PC-9 (cell line): ENCODE measurements around the gene LIPM. TPM values are rescaled to one million over a fixed set of nuclear protein-coding genes. Genes with fewer than 3 reads are reported as not detected.

Experiments
- BruUV-seq: library from RNA; stranded (reverse); fragments of 400-500 nt; replicated peaks from 2 replicates; lab custom pipeline; 2021; lab: Mats Ljungman, UMichigan
- CTCF ChIA-PET: fragments of 300-600 bp; sonication (Branson Sonifier 250); formaldehyde crosslinking; loops from one replicate; lab custom pipeline; 2022; ENCODE audit warnings: antibody characterized with exemption; lab: Charles Lee
- POLR2A ChIA-PET: fragments of 300-600 bp; sonication (Branson Sonifier 250); formaldehyde crosslinking; loops from one replicate; lab custom pipeline; 2022; ENCODE audit warnings: antibody characterized with exemption; ENCODE audit not compliant: unreplicated experiment; lab: Charles Lee
- DNase-seq, 2 experiments: peaks; one replicate each; pipeline versions ENCODE4 v3.0.0 to v3.0.0-alpha.2; 2015 to 2022; ENCODE audit warnings: mixed read lengths in 1 of 2
- H2AFZ ChIP-seq: fragments of 200-600 bp; sonication (generic); 2 replicates; pipeline ENCODE4 v1.8.1; 2017; ENCODE audit warnings: antibody characterized with exemption
- H3F3A ChIP-seq: fragments of 200-600 bp; sonication (generic); 2 replicates; pipeline ENCODE4 v1.8.1; 2017; ENCODE audit warnings: antibody characterized with exemption, mild to moderate bottlenecking, low read depth; ENCODE audit not compliant: insufficient read depth
- H3K27ac ChIP-seq: fragments of 200-600 bp; sonication (generic); 2 replicates; pipeline ENCODE4 v1.6.1; 2016; ENCODE audit warnings: mixed run types
- H3K27me3 ChIP-seq: fragments of 200-600 bp; sonication (generic); 2 replicates; pipeline ENCODE4 v1.6.1; 2016; ENCODE audit warnings: low read depth, mixed run types; ENCODE audit not compliant: insufficient read depth
- H3K36me3 ChIP-seq: fragments of 200-600 bp; sonication (generic); 2 replicates; pipeline ENCODE4 v1.6.1; 2016; ENCODE audit warnings: low read depth, mixed run types
- H3K4me1 ChIP-seq: fragments of 200-600 bp; sonication (generic); replicated peaks from 2 replicates; pipeline ENCODE4 v1.6.1; 2016; ENCODE audit warnings: mixed run types; ENCODE audit not compliant: insufficient read depth
- H3K4me2 ChIP-seq: fragments of 200-600 bp; sonication (generic); 2 replicates; pipeline ENCODE4 v1.6.1; 2017; ENCODE audit warnings: mixed run types
- H3K4me3 ChIP-seq: fragments of 200-600 bp; sonication (generic); 2 replicates; pipeline ENCODE4 v1.6.1; 2016; ENCODE audit warnings: mixed run types
- H3K79me2 ChIP-seq: fragments of 200-600 bp; sonication (generic); 2 replicates; pipeline ENCODE4 v1.6.1; 2017; ENCODE audit warnings: low read depth, mixed run types
- H3K9me2 ChIP-seq: fragments of 200-600 bp; sonication (generic); 2 replicates; pipeline ENCODE4 v1.8.1; 2017; ENCODE audit warnings: mild to moderate bottlenecking; ENCODE audit not compliant: insufficient read depth
- H3K9me3 ChIP-seq: fragments of 200-600 bp; sonication (generic); 2 replicates; pipeline ENCODE4 v1.8.1; 2016; ENCODE audit warnings: low read depth; ENCODE audit not compliant: insufficient read depth
- H4K20me1 ChIP-seq: fragments of 200-600 bp; sonication (generic); 2 replicates; pipeline ENCODE4 v1.8.1; 2017; ENCODE audit not compliant: insufficient read depth
- CTCF ChIP-seq: fragments of 200-600 bp; sonication (generic); conservative IDR thresholded peaks from 2 replicates; pipeline ENCODE4 v1.6.1; 2017; ENCODE audit warnings: mixed run types, antibody characterized with exemption, mild to moderate bottlenecking, moderate library complexity
- EZH2 ChIP-seq: fragments of 200-600 bp; sonication (generic); IDR thresholded peaks from 2 replicates; pipeline ENCODE4 v1.8.0; 2017; ENCODE audit warnings: antibody characterized with exemption, low read depth
- intact Hi-C: fragments of 100-400 bp; cut with micrococcal nuclease; formaldehyde crosslinking; loops from one replicate; pipeline ENCODE4 v1.10.0; 2022; ENCODE audit not compliant: unreplicated experiment
- total RNA-seq: library from RNA; stranded (reverse); gene quantifications from 2 replicates; pipeline ENCODE4 v1.2.3, GENCODE V29; 2021

Gene LIPM
- total RNA-seq, 1 experiment from 2014 or later, result not detected

GRCh38 chr10:88830643-88831268 is 28.2 kb downstream of the LIPM start:
- no peak overlapping the region for H3K4me2 ChIP-seq
- H4K20me1 ChIP-seq, result no peaks in the 10 kb centered on the region
- H3K36me3 ChIP-seq, result 0 out of 2 replicates have a peak, but pooled peaks cover 4% of the 10 kb centered on the region
- H3K9me2 ChIP-seq, result no peaks in the 10 kb centered on the region
- intact Hi-C loops, result loop anchor here (10.0 kb wide), 1 partner anchor 266 kb away; no protein-coding TSS in a partner anchor
- H3K4me3 ChIP-seq, result no peak overlapping the region
- H3K27ac ChIP-seq, result no peak overlapping the region
- no peaks in the 10 kb centered on the region for H3K79me2 ChIP-seq
- POLR2A ChIA-PET, result no interaction called here
- TF ChIP-seq EZH2 (no peak), CTCF (no peak)
- H3F3A ChIP-seq, result no peaks in the 10 kb centered on the region
- H3K9me3 ChIP-seq, result no peaks in the 10 kb centered on the region
- H3K4me1 ChIP-seq, result peaks cover 8% of the 10 kb centered on the region
- H3K27me3 ChIP-seq, result no peaks in the 10 kb centered on the region
- no peak overlapping the region for H2AFZ ChIP-seq
- CTCF ChIA-PET, result no interaction called here
- no peak for DNase-seq
- no TSS peak for BruUV-seq

- BruUV-seq, result no TSS peak
- no peaks in the 10 kb centered on the region for H3K79me2 ChIP-seq
- H3K36me3 ChIP-seq, result 0 out of 2 replicates have a peak, but pooled peaks cover 4% of the 10 kb centered on the region
- POLR2A ChIA-PET, result no interaction called here
- H3K27me3 ChIP-seq, result no peaks in the 10 kb centered on the region
- no peaks in the 10 kb centered on the region for H3K9me3 ChIP-seq
- DNase-seq, result no peak
- intact Hi-C loops, result loop anchor here (10.0 kb wide), 1 partner anchor 267 kb away; no protein-coding TSS in a partner anchor
- no peak overlapping the region for H3K4me3 ChIP-seq
- H3K4me1 ChIP-seq, result peaks cover 8% of the 10 kb centered on the region
- H2AFZ ChIP-seq, result no peak overlapping the region
- H3K4me2 ChIP-seq, result no peak overlapping the region
- no peaks in the 10 kb centered on the region for H4K20me1 ChIP-seq
- TF ChIP-seq CTCF (no peak), EZH2 (no peak)
- H3K27ac ChIP-seq, result no peak overlapping the region
- CTCF ChIA-PET, result interaction anchor here (1.0 kb wide), 1 partner anchor 167 kb away, joined by 4 read pairs; no protein-coding TSS in a partner anchor
- no peaks in the 10 kb centered on the region for H3K9me2 ChIP-seq
- no peaks in the 10 kb centered on the region for H3F3A ChIP-seq
Observed at GRCh38 chr10:88831709-88832108, 29.2 kb downstream of the LIPM start.

GRCh38 chr10:88832376-88832775 is 29.8 kb downstream of the LIPM start:
- TF ChIP-seq EZH2 (no peak), CTCF (no peak)
- H3K79me2 ChIP-seq, result no peaks in the 10 kb centered on the region
- no peak for DNase-seq
- 0 out of 2 replicates have a peak, but pooled peaks cover 4% of the 10 kb centered on the region for H3K36me3 ChIP-seq
- intact Hi-C loops, result loop anchor here (10.0 kb wide), 1 partner anchor 268 kb away; no protein-coding TSS in a partner anchor
- no peaks in the 10 kb centered on the region for H3K9me2 ChIP-seq
- POLR2A ChIA-PET, result no interaction called here
- no peaks in the 10 kb centered on the region for H3F3A ChIP-seq
- H2AFZ ChIP-seq, result no peak overlapping the region
- BruUV-seq, result no TSS peak
- peaks cover 8% of the 10 kb centered on the region for H3K4me1 ChIP-seq
- H4K20me1 ChIP-seq, result no peaks in the 10 kb centered on the region
- CTCF ChIA-PET, result interaction anchor here (0.9 to 1.0 kb wide), 2 partner anchors 154 to 166 kb away, joined by 3 to 4 read pairs; no protein-coding TSS in a partner anchor
- no peak overlapping the region for H3K27ac ChIP-seq
- no peaks in the 10 kb centered on the region for H3K9me3 ChIP-seq
- H3K4me3 ChIP-seq, result no peak overlapping the region
- no peak overlapping the region for H3K4me2 ChIP-seq
- H3K27me3 ChIP-seq, result no peaks in the 10 kb centered on the region
